Ureter (tissue), 1 donor: ENCODE measurements around the gene CRELD2. TPM values are rescaled to one million over a fixed set of nuclear protein-coding genes. Genes with fewer than 3 reads are reported as not detected.
"Not testable (repeated sequence)": the region's sequence is repeated elsewhere in the genome, so short reads cannot be mapped to it uniquely, and the experiment has no call there.

ENCODE experiments used
- DNase-seq: peaks from one replicate; pipeline ENCODE4 v3.0.0-alpha.2; 2020; ENCODE audit warnings: low spot score
- total RNA-seq: library from RNA; stranded (reverse); gene quantifications from one replicate; pipeline ENCODE4 v1.2.4, GENCODE V29; 2023
- donor health status: DM: yes; HTN: yes; CAD: no.

Gene CRELD2
- total RNA-seq, 1 donor from 2014 or later = 42.8 TPM

- not testable (repeated sequence) for DNase-seq
Measured at GRCh38 chr22:49945042-49945794, 26.8 kb downstream of the CRELD2 start.

GRCh38 chr22:49946612-49947295 lies 28.3 kb downstream of the CRELD2 start:
- DNase-seq = no peak

GRCh38 chr22:49947296-49947622 lies 28.8 kb downstream of the CRELD2 start:
- no peak for DNase-seq

GRCh38 chr22:49948116-49948957 lies 29.9 kb downstream of the CRELD2 start:
- no peak for DNase-seq

- DNase-seq = no peak
Measured at GRCh38 chr22:49948958-49949913, 30.8 kb downstream of the CRELD2 start.

GRCh38 chr22:49949914-49950292 lies 31.5 kb downstream of the CRELD2 start:
- DNase-seq = no peak

GRCh38 chr22:49950396-49950994 lies 32.1 kb downstream of the CRELD2 start:
- no peak for DNase-seq

- peak; percentile 91 for DNase-seq
Measured at GRCh38 chr22:49951000-49951677, 32.7 kb downstream of the CRELD2 start.

GRCh38 chr22:49951678-49951985 lies 33.2 kb downstream of the CRELD2 start:
- DNase-seq = no peak

GRCh38 chr22:49951986-49952896 lies 33.8 kb downstream of the CRELD2 start:
- DNase-seq = no peak

- no peak for DNase-seq
Measured at GRCh38 chr22:49953027-49953679, 34.7 kb downstream of the CRELD2 start.

GRCh38 chr22:49953680-49954344 lies 35.4 kb downstream of the CRELD2 start:
- DNase-seq = no peak

GRCh38 chr22:49954354-49954753 lies 35.9 kb downstream of the CRELD2 start:
- DNase-seq = no peak

- no peak for DNase-seq
Measured at GRCh38 chr22:49954991-49955580, 36.7 kb downstream of the CRELD2 start.

- DNase-seq = no peak
Measured at GRCh38 chr22:49955581-49956417, 37.4 kb downstream of the CRELD2 start.

- no peak for DNase-seq
Measured at GRCh38 chr22:49956418-49956770, 38.0 kb downstream of the CRELD2 start.
